SK-N-SH (cell line): ENCODE measurements around the gene PPP3CB. TPM values are rescaled to one million over a fixed set of nuclear protein-coding genes. Genes with fewer than 3 reads are reported as not detected.

Experiments used
- CTCF ChIA-PET: fragments of 300-600, 350-600 bp; formaldehyde crosslinking; extraction: SDS; loops from one replicate; lab custom pipeline; 2021; lab: Yijun Ruan, JAX
- POLR2A ChIA-PET: fragments of 350-600 bp; sonication (Branson Sonifier 250); formaldehyde crosslinking; extraction: SDS; loops from one replicate; lab custom pipeline; 2020; ENCODE audit warnings: antibody characterized with exemption, inconsistent platforms; lab: Yijun Ruan, JAX
- DNase-seq: peaks from one replicate; pipeline ENCODE4 v3.0.0; 2012
- H2AFZ ChIP-seq: fragments of 200-600 bp; sonication (generic); 2 replicates; pipeline ENCODE4 v1.8.1; 2016; ENCODE audit warnings: antibody characterized with exemption, mild to moderate bottlenecking, low read depth
- H3F3A ChIP-seq: fragments of 200-600 bp; sonication (generic); replicated peaks from 2 replicates; pipeline ENCODE3; 2016; ENCODE audit warnings: antibody characterized with exemption, mild to moderate bottlenecking; ENCODE audit not compliant: insufficient read depth
- H3K27ac ChIP-seq, 2 experiments: fragments of 200-500 bp in 1 of 2; fragments of 200-600 bp in 1 of 2; sonication (Bioruptor generic) in 1 of 2; sonication (generic), shearing (Covaris generic) in 1 of 2; 2 replicates each; pipeline versions ENCODE4 v1.5.1 to v1.6.1; 2014 to 2016; ENCODE audit warnings: low read depth in 2 of 2, inconsistent platforms in 1 of 2, low read length in 1 of 2, mild to moderate bottlenecking in 1 of 2, mixed read lengths in 1 of 2
- H3K27me3 ChIP-seq: fragments of 200-600 bp; sonication (generic), shearing (Covaris generic); 2 replicates; pipeline ENCODE4 v1.6.1; 2016; ENCODE audit warnings: mixed run types; ENCODE audit not compliant: insufficient read depth
- H3K36me3 ChIP-seq, 2 experiments: fragments of 200-500 bp in 1 of 2; fragments of 200-600 bp in 1 of 2; sonication (Bioruptor generic) in 1 of 2; sonication (generic) in 1 of 2; replicated peaks in 1 of 2; 2 replicates each; pipeline versions ENCODE3 to v1.5.1; 2014 to 2016; ENCODE audit warnings: low read length in 1 of 2, mild to moderate bottlenecking in 1 of 2; ENCODE audit not compliant: insufficient read depth in 2 of 2, control insufficient read depth in 1 of 2
- H3K4me1 ChIP-seq, 2 experiments: fragments of 200-500 bp in 1 of 2; fragments of 200-600 bp in 1 of 2; sonication (Bioruptor generic) in 1 of 2; sonication (generic), shearing (Covaris generic) in 1 of 2; 2 replicates each; pipeline versions ENCODE4 v1.5.1 to v1.6.1; 2014 to 2016; ENCODE audit warnings: low read depth in 1 of 2, low read length in 1 of 2, mixed run types in 1 of 2; ENCODE audit not compliant: insufficient read depth in 2 of 2, control insufficient read depth in 1 of 2
- H3K4me2 ChIP-seq: fragments of 200-600 bp; sonication (generic), shearing (Covaris generic); 2 replicates; pipeline ENCODE4 v1.6.1; 2017; ENCODE audit warnings: mixed run types
- H3K4me3 ChIP-seq, 2 experiments: fragments of 200-500 bp in 1 of 2; fragments of 200-600 bp in 1 of 2; sonication (Bioruptor generic) in 1 of 2; sonication (generic), shearing (Covaris generic) in 1 of 2; 2 replicates each; pipeline versions ENCODE4 v1.5.1 to v1.8.1; 2014 to 2016; ENCODE audit warnings: low read depth in 2 of 2, inconsistent platforms in 1 of 2, low read length in 1 of 2, mild to moderate bottlenecking in 1 of 2, mixed read lengths in 1 of 2, moderate library complexity in 1 of 2
- H3K79me2 ChIP-seq: fragments of 200-600 bp; sonication (generic); 2 replicates; pipeline ENCODE4 v1.8.1; 2017; ENCODE audit warnings: mild to moderate bottlenecking; ENCODE audit not compliant: insufficient read depth
- H3K9ac ChIP-seq: fragments of 200-600 bp; sonication (generic); 2 replicates; pipeline ENCODE4 v1.6.1; 2017; ENCODE audit warnings: mixed run types
- H3K9me2 ChIP-seq: fragments of 200-600 bp; sonication (generic); 2 replicates; pipeline ENCODE4 v1.6.1; 2017; ENCODE audit warnings: mixed run types
- H3K9me3 ChIP-seq: fragments of 200-600 bp; sonication (generic); 2 replicates; pipeline ENCODE4 v1.6.1; 2017; ENCODE audit warnings: mixed run types, mild to moderate bottlenecking, moderate library complexity
- H4K20me1 ChIP-seq: fragments of 200-600 bp; sonication (generic); 2 replicates; pipeline ENCODE4 v1.6.1; 2017; ENCODE audit warnings: mild to moderate bottlenecking, mixed run types; ENCODE audit not compliant: insufficient read depth
- CHD2 ChIP-seq: fragments of 150-350 bp; IDR thresholded peaks from 2 replicates; pipeline ENCODE4 v1.6.1; 2018; ENCODE audit warnings: low read length; ENCODE audit not compliant: partially characterized antibody
- FOSL2 ChIP-seq: IDR thresholded peaks from 2 replicates; pipeline ENCODE4 v1.4.0; 2012; ENCODE audit warnings: low read depth, mild to moderate bottlenecking, moderate library complexity, borderline replicate concordance
- GABPA ChIP-seq: IDR thresholded peaks from 2 replicates; pipeline ENCODE4 v1.4.0; 2012; ENCODE audit warnings: low read depth, mild to moderate bottlenecking
- JUND ChIP-seq: IDR thresholded peaks from 2 replicates; pipeline ENCODE4 v1.4.0; 2012
- MXI1 ChIP-seq: IDR thresholded peaks from 2 replicates; pipeline ENCODE4 v1.6.1; 2012; ENCODE audit warnings: mild to moderate bottlenecking, low read depth, low read length, improper control_type of control experiment
- NRF1 ChIP-seq: IDR thresholded peaks from 2 replicates; pipeline ENCODE4 v1.6.1; 2012; ENCODE audit warnings: low read depth, mild to moderate bottlenecking, low read length
- RCOR1 ChIP-seq: fragments of 150-350 bp; IDR thresholded peaks from 2 replicates; pipeline ENCODE4 v1.6.1; 2017; ENCODE audit warnings: antibody characterized with exemption, low read length
- SMC3 ChIP-seq: IDR thresholded peaks from 2 replicates; pipeline ENCODE4 v1.6.1; 2012; ENCODE audit warnings: low read depth, low read length, improper control_type of control experiment
- TCF12 ChIP-seq: IDR thresholded peaks from 2 replicates; pipeline ENCODE4 v1.4.0; 2012
- WGBS: methylation state at CpG from one replicate; pipeline ENCODE4 v1.1.6; 2017; ENCODE audit warnings: low lambda C conversion rate; 5-methylcytosine and 5-hydroxymethylcytosine counted together
- polyA plus RNA-seq, 3 experiments: library from polyadenylated mRNA; depleted of rRNA; stranded (reverse); fragments of >200 nt; gene quantifications; 2 replicates each; pipeline ENCODE4 v1.2.3, GENCODE V29; 2012
- TF ChIP-seq, protein P1 (sequence below): fragments of 200-600 bp; sonication (generic); IDR thresholded peaks from 2 replicates; pipeline ENCODE4 v1.6.1; 2017; ENCODE audit warnings: antibody characterized with exemption, mild to moderate bottlenecking, moderate library complexity
- TF ChIP-seq, protein P2 (sequence below): fragments of 150-350 bp; IDR thresholded peaks from 2 replicates; pipeline ENCODE4 v1.6.1; 2016; ENCODE audit warnings: mild to moderate bottlenecking, low read depth, low read length
- TF ChIP-seq, protein P3 (sequence below): fragments of 150-350 bp; IDR thresholded peaks from 2 replicates; pipeline ENCODE4 v1.6.1; 2017; ENCODE audit warnings: antibody characterized with exemption, low read length, low read depth, borderline replicate concordance
- TF ChIP-seq, protein P4 (sequence below): IDR thresholded peaks from 2 replicates; pipeline ENCODE4; 2012
- TF ChIP-seq, protein P5 (sequence below): IDR thresholded peaks from 2 replicates; pipeline ENCODE4 v1.6.1; 2012; ENCODE audit warnings: mild to moderate bottlenecking, low read depth, low read length, moderate library complexity

The PPP3CB gene
- polyA plus RNA-seq, 1 of the 3 experiments (the other 2 are of a cell fraction) = 14.5 TPM

DNA sequence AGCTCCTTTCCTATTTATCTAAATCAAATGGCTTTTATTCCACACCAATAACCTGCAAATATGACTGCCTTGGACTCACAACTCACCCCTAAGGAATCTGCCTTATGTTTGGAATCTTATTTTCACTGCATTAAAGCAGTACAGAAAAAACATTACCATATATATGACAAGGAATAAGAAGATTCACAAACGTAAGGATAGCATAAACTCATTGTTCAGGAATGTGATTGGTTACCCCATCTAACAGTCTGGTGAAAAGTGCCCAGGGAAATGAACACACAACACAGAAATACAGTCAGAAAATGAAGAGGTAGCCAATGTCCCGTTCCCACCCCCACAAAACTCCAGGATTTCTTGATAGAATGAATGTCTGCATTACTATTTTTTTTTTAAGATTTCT is 2.0 kb downstream of the PPP3CB start:
- no peak for DNase-seq
- H3K4me3 ChIP-seq = peak overlapping the region; percentile 5 to 84; a peak in 3 of 4 replicates

DNA sequence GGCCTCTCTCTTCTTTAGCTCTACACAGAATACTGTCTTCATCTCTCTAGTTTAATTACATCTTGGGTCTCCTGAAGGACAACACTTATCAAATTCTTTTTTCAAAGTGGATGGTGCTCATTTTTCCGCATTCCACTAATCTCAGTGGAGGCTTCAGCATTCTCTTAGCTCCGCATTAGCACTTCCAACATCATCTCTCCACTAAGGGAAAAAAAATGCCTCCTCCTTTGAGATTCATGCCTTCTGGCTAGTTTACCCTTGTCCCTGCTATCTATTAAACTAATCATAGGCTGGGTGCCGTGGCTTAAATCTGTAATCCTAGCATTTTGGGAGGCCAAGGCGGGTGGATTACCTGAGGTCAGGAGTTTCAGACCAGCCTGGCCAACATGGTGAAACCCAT is 9.2 kb downstream of the PPP3CB start:
- Histone ChIP-seq H3K36me3 (peaks cover 0 to 29% of the 10 kb centered on the region in 2 experiments), H4K20me1 (no peaks in the 10 kb centered on the region; the same call in 1 of the 2 replicates), H3K79me2 (peaks cover 100% of the 10 kb centered on the region), H3K27ac (no peak overlapping the region), H2AFZ (no peak overlapping the region), H3K9me3 (no peaks in the 10 kb centered on the region), H3F3A (peaks cover 3% of the 10 kb centered on the region), H3K9ac (no peak overlapping the region), H3K4me2 (no peak overlapping the region), H3K4me1 (peaks cover 0 to 4% of the 10 kb centered on the region in 2 experiments; a peak in 1 of 4 replicates), H3K9me2 (no peaks in the 10 kb centered on the region), H3K27me3 (no peaks in the 10 kb centered on the region), H3K4me3 (no peak overlapping the region)
- ChIA-PET POLR2A (no interaction called here), CTCF (no interaction called here)
- DNase-seq = no peak
- WGBS = 99% methylated on average over 4 of the region's 4 CpGs
- TF ChIP-seq, protein P1, sequence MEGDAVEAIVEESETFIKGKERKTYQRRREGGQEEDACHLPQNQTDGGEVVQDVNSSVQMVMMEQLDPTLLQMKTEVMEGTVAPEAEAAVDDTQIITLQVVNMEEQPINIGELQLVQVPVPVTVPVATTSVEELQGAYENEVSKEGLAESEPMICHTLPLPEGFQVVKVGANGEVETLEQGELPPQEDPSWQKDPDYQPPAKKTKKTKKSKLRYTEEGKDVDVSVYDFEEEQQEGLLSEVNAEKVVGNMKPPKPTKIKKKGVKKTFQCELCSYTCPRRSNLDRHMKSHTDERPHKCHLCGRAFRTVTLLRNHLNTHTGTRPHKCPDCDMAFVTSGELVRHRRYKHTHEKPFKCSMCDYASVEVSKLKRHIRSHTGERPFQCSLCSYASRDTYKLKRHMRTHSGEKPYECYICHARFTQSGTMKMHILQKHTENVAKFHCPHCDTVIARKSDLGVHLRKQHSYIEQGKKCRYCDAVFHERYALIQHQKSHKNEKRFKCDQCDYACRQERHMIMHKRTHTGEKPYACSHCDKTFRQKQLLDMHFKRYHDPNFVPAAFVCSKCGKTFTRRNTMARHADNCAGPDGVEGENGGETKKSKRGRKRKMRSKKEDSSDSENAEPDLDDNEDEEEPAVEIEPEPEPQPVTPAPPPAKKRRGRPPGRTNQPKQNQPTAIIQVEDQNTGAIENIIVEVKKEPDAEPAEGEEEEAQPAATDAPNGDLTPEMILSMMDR = no peak
- TF ChIP-seq, protein P2, sequence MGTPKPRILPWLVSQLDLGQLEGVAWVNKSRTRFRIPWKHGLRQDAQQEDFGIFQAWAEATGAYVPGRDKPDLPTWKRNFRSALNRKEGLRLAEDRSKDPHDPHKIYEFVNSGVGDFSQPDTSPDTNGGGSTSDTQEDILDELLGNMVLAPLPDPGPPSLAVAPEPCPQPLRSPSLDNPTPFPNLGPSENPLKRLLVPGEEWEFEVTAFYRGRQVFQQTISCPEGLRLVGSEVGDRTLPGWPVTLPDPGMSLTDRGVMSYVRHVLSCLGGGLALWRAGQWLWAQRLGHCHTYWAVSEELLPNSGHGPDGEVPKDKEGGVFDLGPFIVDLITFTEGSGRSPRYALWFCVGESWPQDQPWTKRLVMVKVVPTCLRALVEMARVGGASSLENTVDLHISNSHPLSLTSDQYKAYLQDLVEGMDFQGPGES = no peak
- no peak for TF ChIP-seq FOSL2
- TF ChIP-seq, protein P3, sequence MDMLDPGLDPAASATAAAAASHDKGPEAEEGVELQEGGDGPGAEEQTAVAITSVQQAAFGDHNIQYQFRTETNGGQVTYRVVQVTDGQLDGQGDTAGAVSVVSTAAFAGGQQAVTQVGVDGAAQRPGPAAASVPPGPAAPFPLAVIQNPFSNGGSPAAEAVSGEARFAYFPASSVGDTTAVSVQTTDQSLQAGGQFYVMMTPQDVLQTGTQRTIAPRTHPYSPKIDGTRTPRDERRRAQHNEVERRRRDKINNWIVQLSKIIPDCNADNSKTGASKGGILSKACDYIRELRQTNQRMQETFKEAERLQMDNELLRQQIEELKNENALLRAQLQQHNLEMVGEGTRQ = no peak
- no peak for TF ChIP-seq JUND
- no peak for TF ChIP-seq TCF12
- TF ChIP-seq, protein P4, sequence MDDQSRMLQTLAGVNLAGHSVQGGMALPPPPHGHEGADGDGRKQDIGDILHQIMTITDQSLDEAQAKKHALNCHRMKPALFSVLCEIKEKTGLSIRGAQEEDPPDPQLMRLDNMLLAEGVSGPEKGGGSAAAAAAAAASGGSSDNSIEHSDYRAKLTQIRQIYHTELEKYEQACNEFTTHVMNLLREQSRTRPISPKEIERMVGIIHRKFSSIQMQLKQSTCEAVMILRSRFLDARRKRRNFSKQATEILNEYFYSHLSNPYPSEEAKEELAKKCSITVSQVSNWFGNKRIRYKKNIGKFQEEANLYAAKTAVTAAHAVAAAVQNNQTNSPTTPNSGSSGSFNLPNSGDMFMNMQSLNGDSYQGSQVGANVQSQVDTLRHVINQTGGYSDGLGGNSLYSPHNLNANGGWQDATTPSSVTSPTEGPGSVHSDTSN = no peak
- TF ChIP-seq, protein P5, sequence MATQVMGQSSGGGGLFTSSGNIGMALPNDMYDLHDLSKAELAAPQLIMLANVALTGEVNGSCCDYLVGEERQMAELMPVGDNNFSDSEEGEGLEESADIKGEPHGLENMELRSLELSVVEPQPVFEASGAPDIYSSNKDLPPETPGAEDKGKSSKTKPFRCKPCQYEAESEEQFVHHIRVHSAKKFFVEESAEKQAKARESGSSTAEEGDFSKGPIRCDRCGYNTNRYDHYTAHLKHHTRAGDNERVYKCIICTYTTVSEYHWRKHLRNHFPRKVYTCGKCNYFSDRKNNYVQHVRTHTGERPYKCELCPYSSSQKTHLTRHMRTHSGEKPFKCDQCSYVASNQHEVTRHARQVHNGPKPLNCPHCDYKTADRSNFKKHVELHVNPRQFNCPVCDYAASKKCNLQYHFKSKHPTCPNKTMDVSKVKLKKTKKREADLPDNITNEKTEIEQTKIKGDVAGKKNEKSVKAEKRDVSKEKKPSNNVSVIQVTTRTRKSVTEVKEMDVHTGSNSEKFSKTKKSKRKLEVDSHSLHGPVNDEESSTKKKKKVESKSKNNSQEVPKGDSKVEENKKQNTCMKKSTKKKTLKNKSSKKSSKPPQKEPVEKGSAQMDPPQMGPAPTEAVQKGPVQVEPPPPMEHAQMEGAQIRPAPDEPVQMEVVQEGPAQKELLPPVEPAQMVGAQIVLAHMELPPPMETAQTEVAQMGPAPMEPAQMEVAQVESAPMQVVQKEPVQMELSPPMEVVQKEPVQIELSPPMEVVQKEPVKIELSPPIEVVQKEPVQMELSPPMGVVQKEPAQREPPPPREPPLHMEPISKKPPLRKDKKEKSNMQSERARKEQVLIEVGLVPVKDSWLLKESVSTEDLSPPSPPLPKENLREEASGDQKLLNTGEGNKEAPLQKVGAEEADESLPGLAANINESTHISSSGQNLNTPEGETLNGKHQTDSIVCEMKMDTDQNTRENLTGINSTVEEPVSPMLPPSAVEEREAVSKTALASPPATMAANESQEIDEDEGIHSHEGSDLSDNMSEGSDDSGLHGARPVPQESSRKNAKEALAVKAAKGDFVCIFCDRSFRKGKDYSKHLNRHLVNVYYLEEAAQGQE = no peak
- TF ChIP-seq SMC3 = no peak
- TF ChIP-seq MXI1 = no peak
- no peak for TF ChIP-seq NRF1
- no peak for TF ChIP-seq CHD2

More for the DNA sequence above, 2.0 kb downstream of the PPP3CB start:
- 19% methylated on average over 2 of the region's 2 CpGs for WGBS
- Histone ChIP-seq H3K27me3 (no peaks in the 10 kb centered on the region), H3K9ac (peak overlapping the region; percentile 89; the same call in 1 of the 2 replicates), H2AFZ (no peak overlapping the region; the same call in 1 of the 2 replicates), H3K9me2 (no peaks in the 10 kb centered on the region), H3K4me1 (peaks cover 10 to 23% of the 10 kb centered on the region in 2 experiments), H3K36me3 (peaks cover 0 to 12% of the 10 kb centered on the region in 2 experiments), H3K4me2 (peak overlapping the region; percentile 80), H3K9me3 (no peaks in the 10 kb centered on the region), H3K79me2 (peaks cover 77% of the 10 kb centered on the region), H3F3A (peaks cover 28% of the 10 kb centered on the region), H4K20me1 (peaks cover 4% of the 10 kb centered on the region; the same call in 1 of the 2 replicates), H3K27ac (peak overlapping the region in 1 of 2 experiments; percentile 94; a peak in 2 of 4 replicates)
- POLR2A ChIA-PET = interaction anchor here (0.7 kb wide), 1 partner anchor 79 kb away, joined by 12 read pairs; no protein-coding TSS in a partner anchor
- CTCF ChIA-PET = interaction anchor here (0.6 to 0.8 kb wide), 4 partner anchors 27 to 241 kb away, joined by 3 read pairs; no protein-coding TSS in a partner anchor
- TF ChIP-seq JUND = peak; percentile 27; the same call in 1 of the 2 replicates
- TF ChIP-seq RCOR1 = no peak
- TF ChIP-seq FOSL2 = peak; percentile 16; the same call in 1 of the 2 replicates
- TF ChIP-seq GABPA = no peak
